ENCODE data around the gene TMEM108.

DNA sequence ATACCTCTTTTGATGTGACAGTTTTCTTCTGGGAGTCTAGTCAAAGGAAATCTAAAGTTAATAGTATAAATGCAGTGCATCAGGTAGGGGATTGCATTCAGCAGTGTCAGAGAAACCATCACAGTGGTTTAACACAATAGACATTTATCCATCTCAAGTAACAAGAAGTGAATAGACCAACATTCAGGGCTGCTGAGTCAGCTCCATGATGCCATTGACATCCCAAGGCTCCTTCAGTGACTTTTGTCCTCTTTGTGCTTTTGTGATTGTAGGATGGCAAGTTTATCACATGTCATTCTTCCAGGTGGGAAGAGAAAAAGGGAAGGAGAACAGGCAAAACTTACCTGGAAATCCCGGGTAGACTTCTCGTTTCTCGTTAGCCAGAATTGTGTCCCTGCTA, 158.3 kb downstream of the TMEM108 start:
- TF ChIP-seq, protein P1, sequence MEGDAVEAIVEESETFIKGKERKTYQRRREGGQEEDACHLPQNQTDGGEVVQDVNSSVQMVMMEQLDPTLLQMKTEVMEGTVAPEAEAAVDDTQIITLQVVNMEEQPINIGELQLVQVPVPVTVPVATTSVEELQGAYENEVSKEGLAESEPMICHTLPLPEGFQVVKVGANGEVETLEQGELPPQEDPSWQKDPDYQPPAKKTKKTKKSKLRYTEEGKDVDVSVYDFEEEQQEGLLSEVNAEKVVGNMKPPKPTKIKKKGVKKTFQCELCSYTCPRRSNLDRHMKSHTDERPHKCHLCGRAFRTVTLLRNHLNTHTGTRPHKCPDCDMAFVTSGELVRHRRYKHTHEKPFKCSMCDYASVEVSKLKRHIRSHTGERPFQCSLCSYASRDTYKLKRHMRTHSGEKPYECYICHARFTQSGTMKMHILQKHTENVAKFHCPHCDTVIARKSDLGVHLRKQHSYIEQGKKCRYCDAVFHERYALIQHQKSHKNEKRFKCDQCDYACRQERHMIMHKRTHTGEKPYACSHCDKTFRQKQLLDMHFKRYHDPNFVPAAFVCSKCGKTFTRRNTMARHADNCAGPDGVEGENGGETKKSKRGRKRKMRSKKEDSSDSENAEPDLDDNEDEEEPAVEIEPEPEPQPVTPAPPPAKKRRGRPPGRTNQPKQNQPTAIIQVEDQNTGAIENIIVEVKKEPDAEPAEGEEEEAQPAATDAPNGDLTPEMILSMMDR (IDR thresholded peaks at IDR 0.05), result no peak
- TF ChIP-seq POLR2A (IDR thresholded peaks at IDR 0.05), result no peak

Measured in lower leg skin (tissue), 3 donors.